HEK293 (cell line): Measurements from ENCODE around the gene SETD7.

Experiments used
- CTCF ChIA-PET: fragments of 350-600 bp; formaldehyde crosslinking; extraction: SDS; loops from one replicate; lab custom pipeline; 2021; ENCODE audit warnings: antibody characterized with exemption; lab: Yijun Ruan, JAX
- POLR2A ChIA-PET: fragments of 300-600 bp; formaldehyde crosslinking; extraction: SDS; loops from one replicate; lab custom pipeline; 2020; ENCODE audit warnings: antibody characterized with exemption, inconsistent platforms; lab: Yijun Ruan, JAX
- H3K27ac ChIP-seq: fragments of 200-500 bp; sonication (Bioruptor generic); 2 replicates; pipeline ENCODE4 v1.5.1; 2014; ENCODE audit warnings: low read depth, low read length, control low read depth, inconsistent platforms; ENCODE audit errors: extremely low read depth
- H3K36me3 ChIP-seq, 2 experiments: fragments of 200-500 bp in 1 of 2; sonication (Bioruptor generic) in 1 of 2; 1 replicate in 1 of 2; 2 replicates in 1 of 2; pipeline ENCODE4 v1.5.1; 2014 to 2017; ENCODE audit warnings: inconsistent platforms in 2 of 2, low read length in 2 of 2; ENCODE audit not compliant: control insufficient read depth in 2 of 2, insufficient read depth in 1 of 2
- H3K4me1 ChIP-seq: fragments of 200-500 bp; sonication (Bioruptor generic); 2 replicates; pipeline ENCODE4 v1.5.1; 2014; ENCODE audit warnings: mild to moderate bottlenecking, low read length, inconsistent platforms; ENCODE audit not compliant: control insufficient read depth, insufficient read depth
- H3K4me3 ChIP-seq: 2 replicates; pipeline ENCODE4 v1.5.1; 2011; ENCODE audit warnings: low read depth, mild to moderate bottlenecking, control low read depth, low read length, moderate library complexity
- H3K9me3 ChIP-seq: fragments of 200-500 bp; sonication (Bioruptor generic); 2 replicates; pipeline ENCODE4 v1.5.1; 2014; ENCODE audit warnings: low read depth, low read length, inconsistent platforms; ENCODE audit not compliant: control insufficient read depth, insufficient read depth
- SP7 ChIP-seq: fragments of 450-650 bp; formaldehyde crosslinking; IDR thresholded peaks from 2 replicates; pipeline ENCODE4 v1.5.1; 2016; ENCODE audit warnings: missing biosample characterization, missing genetic modification characterization
- ZEB2 ChIP-seq: fragments of 450-650 bp; formaldehyde crosslinking; IDR thresholded peaks from 2 replicates; pipeline ENCODE4 v1.5.1; 2016; ENCODE audit warnings: missing biosample characterization, missing genetic modification characterization
- ZFP41 ChIP-seq: fragments of 450-650 bp; formaldehyde crosslinking; IDR thresholded peaks from 2 replicates; pipeline ENCODE4 v1.5.1; 2016; ENCODE audit warnings: missing biosample characterization, missing genetic modification characterization, borderline replicate concordance
- ZNF10 ChIP-seq: fragments of 450-650 bp; formaldehyde crosslinking; IDR thresholded peaks from 2 replicates; pipeline ENCODE4 v1.5.1; 2017; ENCODE audit warnings: missing biosample characterization, missing genetic modification characterization
- ZNF157 ChIP-seq: fragments of 450-650 bp; formaldehyde crosslinking; IDR thresholded peaks from 2 replicates; pipeline ENCODE4 v1.5.1; 2016; ENCODE audit warnings: missing biosample characterization, missing genetic modification characterization
- ZNF366 ChIP-seq: fragments of 450-650 bp; formaldehyde crosslinking; conservative IDR thresholded peaks from 2 replicates; pipeline ENCODE4 v1.5.1; 2016; ENCODE audit warnings: missing biosample characterization, missing genetic modification characterization
- ZNF433 ChIP-seq: fragments of 450-650 bp; formaldehyde crosslinking; IDR thresholded peaks from 2 replicates; pipeline ENCODE4 v1.5.1; 2016; ENCODE audit warnings: missing biosample characterization, missing genetic modification characterization, low read depth
- ZNF629 ChIP-seq: fragments of 450-650 bp; formaldehyde crosslinking; IDR thresholded peaks from 2 replicates; pipeline ENCODE4 v1.5.1; 2017; ENCODE audit warnings: missing biosample characterization, missing genetic modification characterization
- ZNF785 ChIP-seq: fragments of 450-650 bp; formaldehyde crosslinking; IDR thresholded peaks from 2 replicates; pipeline ENCODE4 v1.5.1; 2016; ENCODE audit warnings: missing biosample characterization, missing genetic modification characterization
- ZNF843 ChIP-seq: fragments of 450-650 bp; formaldehyde crosslinking; IDR thresholded peaks from 2 replicates; pipeline ENCODE4 v1.5.1; 2016; ENCODE audit warnings: missing biosample characterization, missing genetic modification characterization
- ZSCAN23 ChIP-seq: fragments of 450-650 bp; formaldehyde crosslinking; IDR thresholded peaks from 2 replicates; pipeline ENCODE4 v1.5.1; 2016; ENCODE audit warnings: missing biosample characterization, missing genetic modification characterization
- TF ChIP-seq, protein P1 (sequence below): sonication (generic); formaldehyde crosslinking; IDR thresholded peaks from 2 replicates; pipeline ENCODE4 v1.8.1; 2022; ENCODE audit warnings: mild to moderate bottlenecking, moderate library complexity, missing genetic modification reagents
- TF ChIP-seq, protein P2 (sequence below): fragments of 450-650 bp; formaldehyde crosslinking; IDR thresholded peaks from 2 replicates; pipeline ENCODE4 v1.5.1; 2016; ENCODE audit warnings: missing biosample characterization, missing genetic modification characterization
- TF ChIP-seq, protein P3 (sequence below): fragments of 450-650 bp; IDR thresholded peaks from 2 replicates; pipeline ENCODE4 v1.5.1; 2018; ENCODE audit warnings: missing biosample characterization, mild to moderate bottlenecking, missing genetic modification characterization
- TF ChIP-seq, protein P4 (sequence below): fragments of 450-650 bp; formaldehyde crosslinking; IDR thresholded peaks from 2 replicates; pipeline ENCODE4 v1.5.1; 2016; ENCODE audit warnings: missing biosample characterization, missing genetic modification characterization, borderline replicate concordance
- TF ChIP-seq, protein P5 (sequence below): fragments of 450-650 bp; formaldehyde crosslinking; IDR thresholded peaks from 2 replicates; pipeline ENCODE4 v1.5.1; 2016; ENCODE audit warnings: missing biosample characterization, missing genetic modification characterization
- TF ChIP-seq, protein P6 (sequence below): fragments of 450-650 bp; formaldehyde crosslinking; IDR thresholded peaks from 2 replicates; pipeline ENCODE4 v1.5.1; 2016; ENCODE audit warnings: missing biosample characterization, missing genetic modification characterization

SETD7 gene

DNA sequence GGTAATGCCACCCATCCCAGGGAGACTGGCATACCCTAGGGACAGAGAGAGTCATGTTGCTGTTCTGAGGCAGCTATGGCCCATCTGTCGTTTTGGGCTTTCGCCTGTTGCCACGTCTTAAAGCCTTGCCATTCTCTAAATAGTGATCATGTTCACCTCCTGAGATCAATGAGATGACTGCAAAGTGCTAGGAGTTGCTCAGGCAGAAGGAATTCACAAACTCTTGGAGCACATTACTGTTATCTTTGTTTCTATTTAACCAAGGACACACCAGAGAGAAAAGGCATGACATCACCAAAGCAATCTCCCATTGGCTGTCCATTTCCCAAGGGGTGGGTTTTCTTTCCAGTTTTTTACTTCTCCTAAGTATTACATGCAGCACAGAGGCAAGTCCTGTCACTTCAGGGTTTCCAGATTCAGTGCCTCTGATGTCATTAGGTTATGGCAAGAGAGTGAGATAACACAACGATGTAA, 37.1 kb upstream of the SETD7 start (continued):
- TF ChIP-seq, protein P1, sequence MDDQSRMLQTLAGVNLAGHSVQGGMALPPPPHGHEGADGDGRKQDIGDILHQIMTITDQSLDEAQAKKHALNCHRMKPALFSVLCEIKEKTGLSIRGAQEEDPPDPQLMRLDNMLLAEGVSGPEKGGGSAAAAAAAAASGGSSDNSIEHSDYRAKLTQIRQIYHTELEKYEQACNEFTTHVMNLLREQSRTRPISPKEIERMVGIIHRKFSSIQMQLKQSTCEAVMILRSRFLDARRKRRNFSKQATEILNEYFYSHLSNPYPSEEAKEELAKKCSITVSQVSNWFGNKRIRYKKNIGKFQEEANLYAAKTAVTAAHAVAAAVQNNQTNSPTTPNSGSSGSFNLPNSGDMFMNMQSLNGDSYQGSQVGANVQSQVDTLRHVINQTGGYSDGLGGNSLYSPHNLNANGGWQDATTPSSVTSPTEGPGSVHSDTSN (CRISPR knock-in tag): no peak
- no peak for TF ChIP-seq ZFP41
- peak; percentile 89 for TF ChIP-seq ZNF366
- TF ChIP-seq ZEB2 (tag by site-specific recombination): peak; percentile 54; the same call in 1 of the 2 replicates
- peak; percentile 48; the same call in 1 of the 2 replicates for TF ChIP-seq ZNF843 (tag by site-specific recombination)
- no peak for TF ChIP-seq ZNF157
- TF ChIP-seq, protein P2, sequence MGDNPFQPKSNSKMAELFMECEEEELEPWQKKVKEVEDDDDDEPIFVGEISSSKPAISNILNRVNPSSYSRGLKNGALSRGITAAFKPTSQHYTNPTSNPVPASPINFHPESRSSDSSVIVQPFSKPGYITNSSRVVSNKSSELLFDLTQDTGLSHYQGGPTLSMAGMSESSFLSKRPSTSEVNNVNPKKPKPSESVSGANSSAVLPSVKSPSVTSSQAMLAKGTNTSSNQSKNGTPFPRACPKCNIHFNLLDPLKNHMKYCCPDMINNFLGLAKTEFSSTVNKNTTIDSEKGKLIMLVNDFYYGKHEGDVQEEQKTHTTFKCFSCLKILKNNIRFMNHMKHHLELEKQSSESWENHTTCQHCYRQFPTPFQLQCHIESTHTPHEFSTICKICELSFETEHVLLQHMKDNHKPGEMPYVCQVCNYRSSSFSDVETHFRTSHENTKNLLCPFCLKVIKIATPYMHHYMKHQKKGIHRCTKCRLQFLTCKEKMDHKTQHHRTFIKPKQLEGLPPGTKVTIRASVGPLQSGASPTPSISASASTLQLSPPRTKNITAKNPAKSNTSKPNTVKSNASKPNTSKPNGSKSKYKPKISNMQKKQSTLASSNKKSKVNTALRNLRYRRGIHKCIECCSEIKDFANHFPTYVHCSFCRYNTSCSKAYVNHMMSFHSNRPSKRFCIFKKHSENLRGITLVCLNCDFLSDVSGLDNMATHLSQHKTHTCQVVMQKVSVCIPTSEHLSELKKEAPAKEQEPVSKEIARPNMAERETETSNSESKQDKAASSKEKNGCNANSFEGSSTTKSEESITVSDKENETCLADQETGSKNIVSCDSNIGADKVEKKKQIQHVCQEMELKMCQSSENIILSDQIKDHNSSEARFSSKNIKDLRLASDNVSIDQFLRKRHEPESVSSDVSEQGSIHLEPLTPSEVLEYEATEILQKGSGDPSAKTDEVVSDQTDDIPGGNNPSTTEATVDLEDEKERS (tag by site-specific recombination): no peak
- TF ChIP-seq, protein P3, sequence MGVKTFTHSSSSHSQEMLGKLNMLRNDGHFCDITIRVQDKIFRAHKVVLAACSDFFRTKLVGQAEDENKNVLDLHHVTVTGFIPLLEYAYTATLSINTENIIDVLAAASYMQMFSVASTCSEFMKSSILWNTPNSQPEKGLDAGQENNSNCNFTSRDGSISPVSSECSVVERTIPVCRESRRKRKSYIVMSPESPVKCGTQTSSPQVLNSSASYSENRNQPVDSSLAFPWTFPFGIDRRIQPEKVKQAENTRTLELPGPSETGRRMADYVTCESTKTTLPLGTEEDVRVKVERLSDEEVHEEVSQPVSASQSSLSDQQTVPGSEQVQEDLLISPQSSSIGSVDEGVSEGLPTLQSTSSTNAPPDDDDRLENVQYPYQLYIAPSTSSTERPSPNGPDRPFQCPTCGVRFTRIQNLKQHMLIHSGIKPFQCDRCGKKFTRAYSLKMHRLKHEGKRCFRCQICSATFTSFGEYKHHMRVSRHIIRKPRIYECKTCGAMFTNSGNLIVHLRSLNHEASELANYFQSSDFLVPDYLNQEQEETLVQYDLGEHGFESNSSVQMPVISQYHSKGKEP (tag by site-specific recombination): 0 out of 2 replicates have a peak, but pooled peaks have one; percentile 21
- peak; percentile 95 for TF ChIP-seq ZNF629 (tag by site-specific recombination)
- TF ChIP-seq, protein P4, sequence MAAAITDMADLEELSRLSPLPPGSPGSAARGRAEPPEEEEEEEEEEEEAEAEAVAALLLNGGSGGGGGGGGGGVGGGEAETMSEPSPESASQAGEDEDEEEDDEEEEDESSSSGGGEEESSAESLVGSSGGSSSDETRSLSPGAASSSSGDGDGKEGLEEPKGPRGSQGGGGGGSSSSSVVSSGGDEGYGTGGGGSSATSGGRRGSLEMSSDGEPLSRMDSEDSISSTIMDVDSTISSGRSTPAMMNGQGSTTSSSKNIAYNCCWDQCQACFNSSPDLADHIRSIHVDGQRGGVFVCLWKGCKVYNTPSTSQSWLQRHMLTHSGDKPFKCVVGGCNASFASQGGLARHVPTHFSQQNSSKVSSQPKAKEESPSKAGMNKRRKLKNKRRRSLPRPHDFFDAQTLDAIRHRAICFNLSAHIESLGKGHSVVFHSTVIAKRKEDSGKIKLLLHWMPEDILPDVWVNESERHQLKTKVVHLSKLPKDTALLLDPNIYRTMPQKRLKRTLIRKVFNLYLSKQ: no peak
- no peak for TF ChIP-seq ZNF10 (tag by site-specific recombination)
- no peak for TF ChIP-seq ZNF785 (tag by site-specific recombination)
- TF ChIP-seq, protein P5, sequence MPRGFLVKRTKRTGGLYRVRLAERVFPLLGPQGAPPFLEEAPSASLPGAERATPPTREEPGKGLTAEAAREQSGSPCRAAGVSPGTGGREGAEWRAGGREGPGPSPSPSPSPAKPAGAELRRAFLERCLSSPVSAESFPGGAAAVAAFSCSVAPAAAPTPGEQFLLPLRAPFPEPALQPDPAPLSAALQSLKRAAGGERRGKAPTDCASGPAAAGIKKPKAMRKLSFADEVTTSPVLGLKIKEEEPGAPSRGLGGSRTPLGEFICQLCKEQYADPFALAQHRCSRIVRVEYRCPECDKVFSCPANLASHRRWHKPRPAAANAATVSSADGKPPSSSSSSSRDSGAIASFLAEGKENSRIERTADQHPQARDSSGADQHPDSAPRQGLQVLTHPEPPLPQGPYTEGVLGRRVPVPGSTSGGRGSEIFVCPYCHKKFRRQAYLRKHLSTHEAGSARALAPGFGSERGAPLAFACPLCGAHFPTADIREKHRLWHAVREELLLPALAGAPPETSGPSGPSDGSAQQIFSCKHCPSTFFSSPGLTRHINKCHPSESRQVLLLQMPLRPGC: no peak
- 0 out of 2 replicates have a peak, but pooled peaks have one; percentile 45 for TF ChIP-seq SP7 (tag by site-specific recombination)
- TF ChIP-seq ZNF433: no peak
- TF ChIP-seq, protein P6, sequence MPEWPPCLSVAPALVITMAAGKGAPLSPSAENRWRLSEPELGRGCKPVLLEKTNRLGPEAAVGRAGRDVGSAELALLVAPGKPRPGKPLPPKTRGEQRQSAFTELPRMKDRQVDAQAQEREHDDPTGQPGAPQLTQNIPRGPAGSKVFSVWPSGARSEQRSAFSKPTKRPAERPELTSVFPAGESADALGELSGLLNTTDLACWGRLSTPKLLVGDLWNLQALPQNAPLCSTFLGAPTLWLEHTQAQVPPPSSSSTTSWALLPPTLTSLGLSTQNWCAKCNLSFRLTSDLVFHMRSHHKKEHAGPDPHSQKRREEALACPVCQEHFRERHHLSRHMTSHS (tag by site-specific recombination): no peak

DNA sequence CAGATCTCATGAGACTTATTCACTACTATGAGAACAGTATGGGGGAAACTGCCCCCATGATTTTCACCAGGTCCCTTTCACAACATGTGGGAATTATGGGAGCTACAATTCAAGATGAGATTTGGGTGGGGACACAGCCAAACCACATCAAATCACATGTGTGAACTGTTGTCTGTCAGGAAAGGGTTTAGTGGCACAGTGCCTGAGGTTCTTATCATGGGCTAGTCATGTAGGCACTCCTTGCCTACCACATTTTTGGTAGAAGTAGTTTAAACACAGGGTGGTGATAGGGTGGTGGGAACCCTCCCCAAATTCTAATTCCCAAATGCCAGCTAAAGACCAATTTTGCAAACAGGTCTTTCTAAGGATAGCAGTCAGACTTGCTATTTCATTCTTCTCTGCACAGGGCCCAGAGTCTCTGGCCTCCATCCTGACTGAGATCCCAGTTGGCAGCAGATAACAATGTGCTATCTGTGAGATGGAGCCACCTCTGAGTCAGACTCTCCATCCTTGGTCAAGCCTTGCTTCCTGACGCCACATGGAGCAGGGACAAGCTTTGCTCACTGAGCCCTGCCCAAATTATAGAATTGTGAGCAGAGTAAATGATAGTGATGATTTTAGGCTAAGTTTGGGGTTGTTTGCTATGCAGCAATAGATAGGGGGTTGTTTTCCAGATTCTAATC, 33.5 kb upstream of the SETD7 start:
- ChIA-PET CTCF (interaction anchor here (0.6 to 2.1 kb wide), 2 partner anchors 8 to 14 kb away, joined by 4 to 9 read pairs; no protein-coding TSS in a partner anchor), POLR2A (no interaction called here)
- H3K4me3 ChIP-seq: no peak overlapping the region
- no peaks in the 10 kb centered on the region for H3K36me3 ChIP-seq
- H3K27ac ChIP-seq: no peak overlapping the region
- TF ChIP-seq ZSCAN23: no peak
- H3K4me1 ChIP-seq: no peaks in the 10 kb centered on the region
- no peaks in the 10 kb centered on the region for H3K9me3 ChIP-seq
